Mesendoderm (in vitro differentiated cells): ENCODE data around the gene ANXA6.

Experiments used
- DNase-seq: peaks from one replicate; pipeline ENCODE4 v3.0.0; 2013
- H2AK5ac ChIP-seq: 2 replicates; pipeline ENCODE4 v1.6.1; 2013; ENCODE audit warnings: low read length, inconsistent platforms
- H2BK120ac ChIP-seq: 2 replicates; pipeline ENCODE4 v1.6.1; 2013; ENCODE audit warnings: low read depth, mild to moderate bottlenecking, low read length, moderate library complexity, mixed read lengths
- H2BK15ac ChIP-seq: replicated peaks from 2 replicates; pipeline ENCODE4 v1.6.1; 2013; ENCODE audit warnings: low read depth, mild to moderate bottlenecking, moderate library complexity
- H2BK5ac ChIP-seq: 2 replicates; pipeline ENCODE4 v1.6.1; 2013; ENCODE audit warnings: low read length, inconsistent platforms
- H3K18ac ChIP-seq: 2 replicates; pipeline ENCODE4 v1.6.1; 2013; ENCODE audit warnings: mild to moderate bottlenecking, low read length, mixed read lengths
- H3K23ac ChIP-seq: one replicate; pipeline ENCODE4 v1.6.1; 2013; ENCODE audit warnings: low read length
- H3K27ac ChIP-seq: 2 replicates; pipeline ENCODE4 v1.5.1; 2013; ENCODE audit warnings: low read depth, mild to moderate bottlenecking, inconsistent platforms, low read length, moderate library complexity
- H3K27me3 ChIP-seq: 2 replicates; pipeline ENCODE4 v1.6.1; 2013; ENCODE audit warnings: low read length, control low read depth, mild to moderate bottlenecking, inconsistent platforms; ENCODE audit not compliant: insufficient read depth, poor library complexity
- H3K36me3 ChIP-seq: 2 replicates; pipeline ENCODE4 v1.6.1; 2013; ENCODE audit warnings: low read length, inconsistent platforms; ENCODE audit not compliant: control insufficient read depth, insufficient read depth
- H3K4ac ChIP-seq: one replicate; pipeline ENCODE4 v1.6.1; 2013; ENCODE audit warnings: low read depth, mild to moderate bottlenecking, low read length, moderate library complexity
- H3K4me1 ChIP-seq: 2 replicates; pipeline ENCODE4 v1.6.1; 2013; ENCODE audit warnings: low read depth, low read length, inconsistent platforms; ENCODE audit not compliant: control insufficient read depth
- H3K4me2 ChIP-seq: 2 replicates; pipeline ENCODE4 v1.6.1; 2013; ENCODE audit warnings: low read length
- H3K4me3 ChIP-seq: 2 replicates; pipeline ENCODE4 v1.5.1; 2013; ENCODE audit warnings: mild to moderate bottlenecking, low read length
- H3K56ac ChIP-seq: one replicate; pipeline ENCODE4 v1.6.1; 2013; ENCODE audit warnings: low read length
- H3K79me1 ChIP-seq: 2 replicates; pipeline ENCODE4 v1.6.1; 2013; ENCODE audit warnings: low read length, inconsistent platforms
- H3K79me2 ChIP-seq: 2 replicates; pipeline ENCODE4 v1.6.1; 2013; ENCODE audit warnings: mild to moderate bottlenecking, low read length; ENCODE audit not compliant: control insufficient read depth, insufficient read depth
- H3K9ac ChIP-seq: 2 replicates; pipeline ENCODE4 v1.6.1; 2013; ENCODE audit warnings: low read length, inconsistent platforms
- H4K5ac ChIP-seq: one replicate; pipeline ENCODE4 v1.6.1; 2013; ENCODE audit warnings: low read length
- H4K8ac ChIP-seq: one replicate; pipeline ENCODE4 v1.6.1; 2013; ENCODE audit warnings: low read depth, mild to moderate bottlenecking, control low read depth, low read length, moderate library complexity
- WGBS: extraction: QIAGEN DNeasy Blood & Tissue Kit; methylation state at CpG from one replicate; pipeline ENCODE4 v1.1.7; 2013; ENCODE audit warnings: low lambda C conversion rate, missing lambda C conversion rate; ENCODE audit not compliant: insufficient coverage; ENCODE audit errors: extremely low coverage; 5-methylcytosine and 5-hydroxymethylcytosine counted together

ANXA6 gene

GRCh38 chr5:151154931-151155774 is 2.4 kb downstream of the ANXA6 start:
- no peak overlapping the region for H3K4ac ChIP-seq
- H3K56ac ChIP-seq = peak overlapping the region; percentile 94
- peaks cover 55% of the 10 kb centered on the region for H3K79me2 ChIP-seq
- no peak overlapping the region for H2BK15ac ChIP-seq
- H3K36me3 ChIP-seq = no peaks in the 10 kb centered on the region
- H2BK120ac ChIP-seq = no peak overlapping the region
- H2AK5ac ChIP-seq = no peak overlapping the region
- no peak overlapping the region for H3K18ac ChIP-seq
- no peaks in the 10 kb centered on the region for H3K27me3 ChIP-seq
- H3K9ac ChIP-seq = peak overlapping the region; percentile 96
- no peak for DNase-seq
- H3K23ac ChIP-seq = no peak overlapping the region
- peaks cover 42% of the 10 kb centered on the region for H3K79me1 ChIP-seq
- H4K5ac ChIP-seq = no peak overlapping the region
- H3K27ac ChIP-seq = no peak overlapping the region
- H3K4me3 ChIP-seq = no peak overlapping the region
- H2BK5ac ChIP-seq = no peak overlapping the region
- H3K4me2 ChIP-seq = peak overlapping the region; percentile 94
- H3K4me1 ChIP-seq = peaks cover 33% of the 10 kb centered on the region
- WGBS = no CpG with 5 or more reads among the region's 9 CpGs
- no peak overlapping the region for H4K8ac ChIP-seq

DNA sequence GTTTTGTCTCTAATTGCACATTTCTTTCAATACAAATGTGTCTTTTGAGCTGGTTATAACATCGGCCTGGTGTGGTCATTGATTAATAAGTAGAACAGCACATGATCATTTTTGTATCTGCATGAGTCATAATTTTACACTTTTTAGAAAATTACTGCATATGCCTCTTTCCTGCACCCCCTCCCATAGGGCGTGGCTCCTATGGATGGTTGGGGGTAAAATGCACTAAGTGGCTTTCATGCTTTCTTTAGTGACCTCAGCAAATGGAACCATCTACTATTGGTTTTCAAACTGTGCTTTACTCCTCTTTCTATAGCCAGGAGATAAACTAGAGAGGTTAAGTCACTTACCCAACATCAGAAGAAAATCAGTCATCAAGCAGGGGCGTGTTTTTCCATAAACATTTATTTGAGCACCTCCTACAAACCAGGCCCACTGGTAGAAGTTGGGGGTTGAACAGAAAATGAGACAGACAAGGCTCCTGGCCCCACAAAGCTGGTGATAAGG is 3.8 kb downstream of the ANXA6 start:
- no peak overlapping the region for H4K8ac ChIP-seq
- no peak overlapping the region for H3K18ac ChIP-seq
- H3K4ac ChIP-seq = no peak overlapping the region
- H3K27me3 ChIP-seq = no peaks in the 10 kb centered on the region
- DNase-seq = no peak
- peaks cover 33% of the 10 kb centered on the region for H3K4me1 ChIP-seq
- no peak overlapping the region for H3K9ac ChIP-seq
- no peaks in the 10 kb centered on the region for H3K36me3 ChIP-seq
- H2BK15ac ChIP-seq = no peak overlapping the region
- H2BK120ac ChIP-seq = no peak overlapping the region
- H3K79me2 ChIP-seq = peaks cover 57% of the 10 kb centered on the region
- no peak overlapping the region for H3K23ac ChIP-seq
- no peak overlapping the region for H4K5ac ChIP-seq
- WGBS = no CpG with 5 or more reads among the region's 3 CpGs
- H3K56ac ChIP-seq = no peak overlapping the region
- H3K4me3 ChIP-seq = no peak overlapping the region
- H3K27ac ChIP-seq = no peak overlapping the region
- no peak overlapping the region for H2BK5ac ChIP-seq
- no peak overlapping the region for H3K4me2 ChIP-seq
- H2AK5ac ChIP-seq = no peak overlapping the region
- peaks cover 42% of the 10 kb centered on the region for H3K79me1 ChIP-seq

DNA sequence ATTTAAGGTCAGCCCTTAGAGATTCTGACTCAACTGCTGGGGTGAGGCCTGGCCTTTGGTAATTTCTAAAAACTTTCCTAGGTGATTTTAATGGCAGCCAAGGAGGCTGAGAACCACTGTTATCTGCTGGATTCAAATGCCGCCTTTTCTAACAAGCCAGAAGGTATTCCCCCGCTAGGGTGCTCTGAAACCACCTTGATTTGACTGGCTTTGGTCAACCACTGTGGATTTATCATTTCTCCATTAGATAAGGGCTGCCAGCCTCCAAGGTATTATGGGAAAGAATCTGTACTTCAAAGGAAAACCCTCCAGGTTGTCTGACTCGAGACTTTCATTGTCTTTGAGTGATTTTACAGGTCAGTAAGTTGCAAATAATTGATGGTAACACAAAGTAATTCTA is 4.3 kb downstream of the ANXA6 start:
- Histone ChIP-seq H3K4me2 (no peak overlapping the region), H3K27ac (no peak overlapping the region), H2BK5ac (no peak overlapping the region), H3K27me3 (no peaks in the 10 kb centered on the region), H3K56ac (no peak overlapping the region), H2BK15ac (no peak overlapping the region), H3K4me1 (peaks cover 31% of the 10 kb centered on the region), H3K18ac (no peak overlapping the region), H4K8ac (no peak overlapping the region), H3K9ac (no peak overlapping the region), H4K5ac (no peak overlapping the region), H3K23ac (no peak overlapping the region), H2AK5ac (no peak overlapping the region), H2BK120ac (no peak overlapping the region), H3K79me2 (peaks cover 59% of the 10 kb centered on the region), H3K36me3 (no peaks in the 10 kb centered on the region), H3K4ac (no peak overlapping the region), H3K79me1 (peaks cover 43% of the 10 kb centered on the region), H3K4me3 (no peak overlapping the region)
- no CpG with 5 or more reads among the region's 3 CpGs for WGBS
- peak; percentile 66 for DNase-seq

DNA sequence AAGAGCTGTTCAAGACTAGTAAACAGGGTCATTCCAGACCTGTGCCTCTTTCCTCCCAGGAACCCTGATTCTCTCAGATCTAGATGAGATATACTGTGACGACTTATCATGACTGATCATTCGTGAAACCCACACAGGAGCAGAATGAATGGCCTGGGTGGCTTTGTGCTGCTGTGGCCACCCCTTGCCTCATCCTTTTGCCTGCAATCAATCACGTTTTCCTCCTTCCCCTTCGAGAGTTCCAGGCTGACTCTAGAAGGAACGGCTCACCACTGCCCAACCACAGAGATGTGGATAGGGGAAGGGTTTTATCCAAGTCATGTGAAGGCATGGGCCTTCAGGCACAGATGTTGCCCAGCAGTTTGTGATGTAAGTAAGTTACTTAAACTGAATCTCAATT is 5.8 kb downstream of the ANXA6 start:
- no peaks in the 10 kb centered on the region for H3K36me3 ChIP-seq
- no peak for DNase-seq
- peaks cover 27% of the 10 kb centered on the region for H3K4me1 ChIP-seq

GRCh38 chr5:151151263-151151660 is 6.3 kb downstream of the ANXA6 start:
- no peak overlapping the region for H3K27ac ChIP-seq
- H3K79me1 ChIP-seq = peaks cover 49% of the 10 kb centered on the region
- no peak overlapping the region for H2BK5ac ChIP-seq
- H3K9ac ChIP-seq = peak overlapping the region; percentile 6
- H3K4me3 ChIP-seq = no peak overlapping the region
- no peaks in the 10 kb centered on the region for H3K27me3 ChIP-seq
- no peak overlapping the region for H3K23ac ChIP-seq
- no peak overlapping the region for H3K18ac ChIP-seq
- H4K5ac ChIP-seq = no peak overlapping the region
- no peak overlapping the region for H3K4ac ChIP-seq
- H3K4me1 ChIP-seq = peaks cover 25% of the 10 kb centered on the region
- H3K4me2 ChIP-seq = no peak overlapping the region
- no peak overlapping the region for H2BK15ac ChIP-seq
- H2BK120ac ChIP-seq = no peak overlapping the region
- H3K79me2 ChIP-seq = peaks cover 51% of the 10 kb centered on the region
- H3K36me3 ChIP-seq = peaks cover 2% of the 10 kb centered on the region
- no peak overlapping the region for H2AK5ac ChIP-seq
- no peak for DNase-seq
- no peak overlapping the region for H3K56ac ChIP-seq
- no CpG with 5 or more reads among the region's 2 CpGs for WGBS
- H4K8ac ChIP-seq = no peak overlapping the region

More for the DNA sequence above, 5.8 kb downstream of the ANXA6 start:
- Histone ChIP-seq H3K4ac (no peak overlapping the region), H3K56ac (no peak overlapping the region), H3K9ac (no peak overlapping the region), H3K18ac (no peak overlapping the region), H3K23ac (no peak overlapping the region), H3K4me2 (no peak overlapping the region), H3K4me3 (no peak overlapping the region), H2BK120ac (no peak overlapping the region), H3K79me2 (peaks cover 54% of the 10 kb centered on the region), H2BK15ac (no peak overlapping the region), H2AK5ac (no peak overlapping the region), H3K79me1 (peaks cover 46% of the 10 kb centered on the region), H3K27me3 (no peaks in the 10 kb centered on the region), H4K8ac (no peak overlapping the region), H2BK5ac (no peak overlapping the region), H3K27ac (no peak overlapping the region), H4K5ac (no peak overlapping the region)
- WGBS = no CpG with 5 or more reads among the region's 5 CpGs
